GM21447 (cell line): ENCODE data around the gene FOXP4.
A peak's percentile ranks its signal among the peaks of the same experiment; 100 is the strongest.

ENCODE experiments used
- ATAC-seq: cut with Tn5 transposase; IDR thresholded peaks from one replicate; pipeline ENCODE4 v1.9.1; 2021; ENCODE audit not compliant: unreplicated experiment

The FOXP4 gene, protein sequence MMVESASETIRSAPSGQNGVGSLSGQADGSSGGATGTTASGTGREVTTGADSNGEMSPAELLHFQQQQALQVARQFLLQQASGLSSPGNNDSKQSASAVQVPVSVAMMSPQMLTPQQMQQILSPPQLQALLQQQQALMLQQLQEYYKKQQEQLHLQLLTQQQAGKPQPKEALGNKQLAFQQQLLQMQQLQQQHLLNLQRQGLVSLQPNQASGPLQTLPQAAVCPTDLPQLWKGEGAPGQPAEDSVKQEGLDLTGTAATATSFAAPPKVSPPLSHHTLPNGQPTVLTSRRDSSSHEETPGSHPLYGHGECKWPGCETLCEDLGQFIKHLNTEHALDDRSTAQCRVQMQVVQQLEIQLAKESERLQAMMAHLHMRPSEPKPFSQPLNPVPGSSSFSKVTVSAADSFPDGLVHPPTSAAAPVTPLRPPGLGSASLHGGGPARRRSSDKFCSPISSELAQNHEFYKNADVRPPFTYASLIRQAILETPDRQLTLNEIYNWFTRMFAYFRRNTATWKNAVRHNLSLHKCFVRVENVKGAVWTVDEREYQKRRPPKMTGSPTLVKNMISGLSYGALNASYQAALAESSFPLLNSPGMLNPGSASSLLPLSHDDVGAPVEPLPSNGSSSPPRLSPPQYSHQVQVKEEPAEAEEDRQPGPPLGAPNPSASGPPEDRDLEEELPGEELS

DNA sequence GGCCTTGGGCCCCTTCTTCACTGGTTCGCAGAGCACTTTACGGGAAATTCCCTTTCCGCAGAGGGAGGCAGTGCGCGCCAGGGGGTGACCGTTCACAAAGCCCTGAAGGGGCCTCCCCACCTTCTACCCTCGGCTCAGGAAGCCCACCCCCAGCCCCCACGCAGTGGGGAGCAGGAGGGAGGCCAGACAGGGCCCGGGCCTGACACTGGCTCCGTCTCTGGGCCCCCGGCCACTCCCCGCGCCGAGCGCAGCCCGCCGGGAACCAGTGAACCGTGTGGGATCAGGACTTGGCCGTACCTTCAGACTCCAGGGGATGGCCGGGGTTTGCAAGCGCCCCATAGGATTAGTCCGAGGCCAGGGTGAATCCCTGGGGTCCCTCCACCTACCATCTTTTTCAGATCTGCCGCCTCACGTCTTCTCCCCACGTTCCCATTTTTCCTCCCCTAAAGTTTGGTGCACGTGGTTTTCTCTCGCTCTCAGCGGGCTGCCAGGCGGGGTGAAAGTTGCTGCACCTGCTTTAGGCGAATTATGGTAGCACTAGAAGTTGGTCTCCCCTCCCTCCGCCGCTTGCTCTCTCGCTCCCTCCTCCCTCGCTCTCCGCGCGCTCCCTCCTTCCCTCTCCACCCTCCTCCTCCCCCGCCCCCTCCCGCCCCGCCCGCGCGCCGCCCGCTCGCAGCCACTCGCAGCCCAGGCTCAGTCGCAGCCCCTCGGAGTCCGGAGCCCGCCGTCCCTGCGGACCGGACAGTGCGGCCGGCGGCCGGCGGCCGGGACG lies at the start of gene FOXP4:
FOXP4 (plus strand) TSS at position 679 of the 772 bp plus-strand sequence. CDS start 19,380 bp downstream, outside the sequence.
- peak; percentile 71 for ATAC-seq

GRCh38 chr6:41497573-41497972 lies 48.6 kb upstream of the FOXP4 start:
- no peak for ATAC-seq

DNA sequence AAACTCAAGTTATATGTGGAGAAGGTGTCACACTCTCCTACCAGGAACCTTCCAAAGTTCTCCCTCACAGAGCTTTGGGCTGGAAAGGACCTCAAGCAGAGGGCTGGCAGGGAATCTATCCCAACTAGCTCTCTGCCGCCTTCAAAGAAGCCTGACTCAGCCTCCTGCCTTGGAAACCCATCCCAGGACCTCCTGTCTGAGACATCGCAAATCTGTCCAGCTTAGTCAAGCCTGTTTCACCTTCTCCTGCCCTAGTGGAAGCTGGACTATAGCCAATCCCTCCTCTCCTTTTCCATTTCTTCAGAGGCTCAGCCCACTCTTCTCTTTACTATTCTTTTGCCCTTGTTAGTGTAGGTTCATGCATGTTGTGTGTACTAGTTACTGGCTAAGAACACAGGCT lies 48.2 kb upstream of the FOXP4 start:
- no peak for ATAC-seq

- no peak for ATAC-seq
Observed at GRCh38 chr6:41498968-41499599, 47.1 kb upstream of the FOXP4 start.

GRCh38 chr6:41500561-41500960 lies 45.6 kb upstream of the FOXP4 start:
- ATAC-seq: no peak

DNA sequence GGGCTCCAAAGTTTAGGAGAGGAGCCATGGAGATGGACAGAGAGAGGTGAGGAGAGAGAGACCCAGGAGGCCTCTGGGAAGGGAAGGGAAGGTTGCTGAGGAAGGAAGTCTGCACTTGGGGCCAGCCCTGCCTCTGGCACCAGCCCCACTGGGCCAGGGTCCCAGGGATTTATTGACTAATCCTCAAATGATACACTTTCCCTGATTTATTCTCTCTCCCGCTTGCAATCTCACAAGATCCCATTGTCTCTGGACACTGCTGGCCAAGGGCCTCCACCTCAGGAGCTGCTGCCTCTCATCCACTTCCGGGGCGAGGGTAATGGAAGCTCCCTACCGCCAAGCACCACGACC lies 43.6 kb upstream of the FOXP4 start:
- no peak for ATAC-seq

- no peak for ATAC-seq
Observed at GRCh38 chr6:41502917-41503671, 43.1 kb upstream of the FOXP4 start.

DNA sequence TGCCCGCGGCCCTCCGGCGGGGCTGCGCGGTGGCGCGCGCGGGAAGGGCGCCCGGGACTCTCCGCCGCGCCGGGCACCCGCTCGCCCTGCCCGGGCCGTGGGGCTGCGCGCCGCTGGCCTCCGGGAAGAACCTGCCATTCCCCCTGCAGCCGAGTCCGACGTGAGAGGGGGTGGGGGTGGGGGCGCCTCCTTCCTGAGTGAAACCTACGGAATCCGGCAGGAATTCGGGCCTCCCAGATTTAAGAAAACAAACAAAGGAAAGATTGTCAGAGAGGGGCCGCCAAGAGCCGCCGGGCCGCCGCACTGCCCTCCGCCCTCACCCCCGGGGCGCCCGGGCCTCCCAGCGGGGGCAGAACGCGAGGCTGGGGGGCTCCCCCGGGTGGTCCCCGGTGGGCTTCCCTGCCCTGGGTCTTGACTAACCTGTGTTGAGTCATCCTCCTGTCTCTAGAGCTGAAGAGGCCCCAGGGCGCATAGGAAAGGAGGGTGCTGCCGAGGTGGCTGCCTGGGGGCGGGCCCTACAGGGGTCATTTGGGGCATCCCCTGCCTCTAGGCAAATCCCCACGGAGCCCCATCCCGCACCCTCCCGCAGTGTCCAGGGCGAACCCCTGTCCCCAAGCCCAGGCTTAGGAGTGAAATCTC lies 42.2 kb upstream of the FOXP4 start:
- no peak for ATAC-seq

- ATAC-seq: no peak
Observed at GRCh38 chr6:41504466-41505121, 41.6 kb upstream of the FOXP4 start.

GRCh38 chr6:41505122-41506049 lies 40.8 kb upstream of the FOXP4 start:
- ATAC-seq: peak; percentile 63

DNA sequence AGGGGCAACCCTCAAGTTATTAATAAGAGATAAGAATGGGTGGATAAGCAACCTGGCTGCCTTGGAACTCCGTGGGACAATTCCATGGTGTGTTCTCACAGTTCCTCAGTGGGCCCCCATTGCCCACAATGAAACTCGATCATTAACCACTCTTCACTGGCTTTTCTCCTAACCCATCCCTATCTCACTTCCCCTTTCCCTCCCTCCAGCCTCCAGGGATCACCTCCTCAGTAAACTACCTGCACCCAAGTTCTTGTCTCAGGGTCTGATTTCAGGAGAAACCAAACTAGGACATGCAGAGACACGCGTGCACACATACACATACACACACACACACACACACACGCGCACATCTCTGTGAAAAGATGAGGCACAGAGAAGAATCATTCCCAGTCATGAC lies 37.7 kb upstream of the FOXP4 start:
- ATAC-seq: no peak

DNA sequence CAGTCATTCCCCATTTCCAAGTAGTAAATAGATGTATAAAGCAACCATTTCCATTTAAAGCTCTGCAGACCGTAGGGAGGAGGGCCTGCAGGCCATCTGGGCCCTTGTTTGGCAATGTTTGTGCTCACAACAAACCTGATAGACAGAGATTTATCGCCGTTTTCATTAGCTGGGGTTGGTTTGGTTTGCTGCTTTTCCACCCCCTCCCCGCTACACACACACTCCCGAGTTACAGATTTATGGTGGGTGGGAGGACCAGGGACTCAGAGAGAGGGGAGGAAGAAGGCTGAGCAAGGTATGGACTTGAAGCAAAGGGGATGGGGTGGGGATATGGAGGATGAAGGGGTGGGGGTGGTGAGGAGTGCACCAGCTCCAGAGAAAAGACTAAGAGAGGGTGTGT lies 36.6 kb upstream of the FOXP4 start:
- ATAC-seq: no peak

- ATAC-seq: no peak
Observed at GRCh38 chr6:41511443-41512060, 34.6 kb upstream of the FOXP4 start.

DNA sequence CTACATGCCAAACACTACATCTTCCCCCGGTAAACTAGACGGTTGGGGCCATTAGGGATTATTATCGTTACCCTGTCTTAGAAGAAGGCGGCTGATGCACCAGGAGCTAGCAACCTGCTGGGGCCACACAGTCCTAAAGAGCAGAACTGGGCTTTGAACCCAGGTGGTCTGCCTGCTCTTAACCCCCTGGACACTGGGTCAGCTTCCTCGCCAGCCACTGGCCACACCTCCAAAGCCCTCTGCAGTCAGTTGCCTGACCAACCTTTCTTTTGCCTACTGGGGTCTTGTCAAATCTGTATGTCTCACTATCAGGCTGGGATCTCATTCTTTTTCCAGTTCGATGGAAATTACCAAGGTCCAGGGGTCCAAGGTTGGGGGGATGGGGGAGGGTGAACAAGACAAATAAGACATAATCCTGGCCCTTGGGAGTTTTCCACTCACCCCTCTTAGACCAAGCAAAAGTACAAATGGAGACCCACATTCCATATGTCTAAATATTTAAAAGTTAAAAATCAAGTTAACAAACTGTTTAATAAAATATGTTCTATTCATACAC lies 34.0 kb upstream of the FOXP4 start:
- no peak for ATAC-seq

GRCh38 chr6:41515995-41516394 lies 30.2 kb upstream of the FOXP4 start:
- ATAC-seq: no peak

DNA sequence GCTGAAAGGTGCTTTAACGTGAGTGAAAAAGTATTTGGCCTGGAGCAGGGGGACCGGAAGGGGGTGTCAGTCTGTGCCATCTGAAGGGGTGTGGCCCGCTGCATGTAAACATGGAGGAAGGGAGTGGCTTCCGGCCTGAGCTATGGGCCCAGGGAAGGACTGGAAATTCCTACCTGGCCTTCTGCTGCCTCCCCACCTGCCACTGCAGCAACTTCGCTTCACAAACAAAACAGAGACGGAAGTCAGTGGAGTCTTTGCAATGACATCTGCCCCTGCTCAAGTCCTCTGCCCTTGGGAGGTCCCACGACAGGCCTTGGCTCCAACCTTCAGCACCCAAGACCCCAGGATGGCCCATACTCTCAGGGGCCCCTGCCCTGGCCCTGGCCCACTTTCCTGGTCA lies 28.1 kb upstream of the FOXP4 start:
- ATAC-seq: no peak

GRCh38 chr6:41519305-41519744 lies 26.9 kb upstream of the FOXP4 start:
- ATAC-seq: no peak
